NCI-H2029 (cell line): ENCODE measurements around the gene BACH2.

Experiments used
- DNase-seq: peaks from one replicate; lab custom pipeline; 2025; lab: John Stamatoyannopoulos, UW

Gene BACH2

GRCh38 chr6:89966913-89967312 lies 329.7 kb downstream of the BACH2 start:
- DNase-seq = no peak

GRCh38 chr6:89966228-89966544 lies 330.5 kb downstream of the BACH2 start:
- no peak for DNase-seq

DNA sequence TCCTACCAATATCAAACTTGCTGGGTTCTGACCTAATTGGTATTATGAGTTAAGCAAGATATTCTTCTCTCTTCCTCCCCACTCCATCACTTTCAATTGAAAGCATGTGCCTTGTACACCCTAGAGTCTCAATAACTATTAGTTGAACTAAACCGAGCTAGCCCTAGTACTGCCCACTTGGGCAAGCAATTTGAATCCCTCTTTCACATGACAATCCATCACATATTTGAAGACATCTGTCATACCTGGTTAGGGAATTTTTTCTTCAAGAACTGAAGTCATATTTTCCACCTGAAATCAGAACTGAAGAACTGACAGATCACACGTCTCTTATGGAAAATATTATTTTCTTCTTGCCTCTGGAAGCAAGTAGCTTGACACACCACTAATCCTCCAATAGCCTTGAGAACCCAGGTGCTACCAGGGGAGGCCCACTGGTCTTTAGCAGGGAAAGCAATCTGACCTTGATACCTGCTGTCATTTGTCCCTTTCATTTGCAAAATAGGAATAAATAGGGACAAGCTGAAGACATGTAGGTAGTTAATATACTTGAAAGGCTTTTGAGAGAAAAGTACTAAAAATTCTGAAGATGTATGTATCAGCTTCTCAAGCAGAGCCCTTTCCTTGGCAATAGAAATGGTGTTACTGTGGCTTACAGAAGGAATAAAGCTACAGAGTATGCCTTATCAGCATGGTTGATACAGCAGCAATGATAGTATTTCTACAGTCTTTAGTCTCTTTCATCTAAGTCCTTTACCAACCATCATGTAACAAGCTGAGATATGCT lies 331.0 kb downstream of the BACH2 start:
- DNase-seq = no peak

- no peak for DNase-seq
These were observed 333.3 kb downstream of the BACH2 start for GRCh38 chr6:89963391-89963790.

DNA sequence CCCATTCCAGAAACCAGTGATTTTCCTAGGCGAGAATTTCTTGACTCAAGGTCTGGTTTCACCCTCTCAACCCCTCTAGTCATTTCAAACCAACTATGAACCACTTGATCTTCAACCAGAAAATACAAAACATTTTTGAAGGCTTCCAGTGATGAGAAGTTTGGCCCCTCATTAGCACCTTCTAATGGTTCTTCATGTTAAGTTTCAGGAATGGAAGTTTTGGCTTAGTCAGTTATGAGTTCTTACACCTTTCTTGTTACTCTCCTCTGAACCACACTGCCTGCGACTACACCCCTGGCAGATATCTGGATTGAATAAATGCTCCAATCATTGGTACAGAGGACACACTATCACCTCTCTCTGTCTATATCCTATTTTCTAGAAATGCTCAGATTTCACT lies 335.2 kb downstream of the BACH2 start:
- no peak for DNase-seq

DNA sequence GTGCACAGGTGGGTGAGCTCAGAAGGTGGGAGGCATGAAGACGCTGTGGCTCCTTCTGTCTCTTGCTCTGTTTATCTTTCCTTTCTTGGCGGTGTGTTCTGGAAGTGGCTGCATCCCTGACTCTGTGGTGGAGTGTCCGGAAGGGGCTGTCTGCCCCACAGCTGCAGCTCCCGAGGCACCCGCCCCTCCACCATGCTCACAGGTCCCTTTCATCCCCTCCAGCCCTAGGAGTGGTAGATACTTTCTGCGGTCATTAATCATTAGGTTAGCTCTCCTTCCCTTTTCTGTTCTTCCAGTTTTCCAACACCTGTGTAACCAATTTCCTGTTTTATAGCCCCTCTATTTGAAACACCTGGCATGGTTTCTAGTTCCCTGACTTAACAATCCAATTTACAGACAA lies 336.8 kb downstream of the BACH2 start:
- DNase-seq = no peak

- DNase-seq = no peak
These were observed 340.5 kb downstream of the BACH2 start for GRCh38 chr6:89956182-89956581.

DNA sequence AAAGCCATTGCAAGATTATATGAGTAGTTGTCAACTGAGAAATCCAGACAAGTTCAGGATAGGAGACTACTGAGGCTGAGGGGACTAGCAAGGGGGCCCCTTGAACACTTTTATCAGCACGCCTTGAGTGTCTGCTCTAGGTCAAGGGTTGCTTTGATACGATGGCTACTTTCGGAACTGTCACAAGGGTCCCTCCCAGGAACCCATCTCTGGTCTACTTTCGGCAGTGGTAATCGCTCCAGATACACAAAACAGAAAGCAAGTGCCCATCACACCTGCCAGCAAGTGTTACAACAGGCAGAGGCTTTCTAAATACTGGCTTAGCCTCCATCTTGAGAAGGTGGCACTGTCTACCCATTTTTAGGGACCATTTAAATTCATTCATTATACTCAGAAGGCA lies 341.3 kb downstream of the BACH2 start:
- no peak for DNase-seq

DNA sequence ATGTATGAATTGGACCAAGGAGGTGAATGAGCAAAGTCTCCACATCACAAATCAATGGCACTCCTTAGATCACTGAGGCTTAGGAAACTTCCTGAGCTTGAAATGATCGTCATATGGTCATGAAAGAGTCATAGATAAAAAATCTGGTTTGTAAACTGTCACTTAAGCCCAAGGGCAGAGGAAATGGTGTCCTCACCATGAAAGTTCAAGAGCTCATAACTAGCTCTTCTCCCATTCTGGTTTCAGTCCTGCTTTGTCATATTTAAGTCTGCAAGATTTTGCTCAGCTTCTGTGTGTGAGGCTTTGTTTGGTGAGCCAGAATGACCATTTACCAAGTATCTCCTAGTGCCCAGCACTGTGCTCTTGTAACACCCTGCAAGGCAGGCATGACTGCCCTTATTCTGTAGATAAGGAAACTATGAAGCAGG lies 341.9 kb downstream of the BACH2 start:
- DNase-seq = no peak

- DNase-seq = no peak
These were observed 344.0 kb downstream of the BACH2 start for GRCh38 chr6:89952686-89953085.

- DNase-seq = no peak
These were observed 344.5 kb downstream of the BACH2 start for GRCh38 chr6:89952105-89952671.

GRCh38 chr6:89951574-89952104 lies 345.0 kb downstream of the BACH2 start:
- peak; percentile 33 for DNase-seq

GRCh38 chr6:89950879-89951391 lies 345.7 kb downstream of the BACH2 start:
- no peak for DNase-seq

DNA sequence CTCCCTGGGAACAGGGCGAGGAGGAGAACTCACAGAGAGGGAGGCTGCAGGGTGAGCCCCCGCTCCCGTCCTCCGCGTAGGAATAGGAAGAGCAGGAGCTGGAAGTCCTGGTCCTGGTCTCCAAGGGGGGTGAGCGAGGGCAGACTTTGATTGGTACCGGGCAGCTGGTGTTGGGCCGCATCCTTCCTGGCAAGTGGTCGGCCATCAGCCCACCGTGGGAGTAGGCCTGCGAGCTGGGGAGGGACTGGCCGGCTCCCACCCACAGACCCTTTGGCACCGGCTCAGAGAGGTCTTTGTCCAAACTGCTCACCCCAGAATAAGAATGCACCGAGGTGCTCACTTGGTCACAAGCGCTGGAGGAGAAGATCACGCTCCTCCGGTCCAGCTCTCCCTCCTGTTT lies 346.2 kb downstream of the BACH2 start:
- DNase-seq = no peak

- DNase-seq = no peak
These were observed 347.8 kb downstream of the BACH2 start for GRCh38 chr6:89948876-89949275.

GRCh38 chr6:89944826-89945407 lies 351.7 kb downstream of the BACH2 start:
- peak; percentile 3 for DNase-seq

DNA sequence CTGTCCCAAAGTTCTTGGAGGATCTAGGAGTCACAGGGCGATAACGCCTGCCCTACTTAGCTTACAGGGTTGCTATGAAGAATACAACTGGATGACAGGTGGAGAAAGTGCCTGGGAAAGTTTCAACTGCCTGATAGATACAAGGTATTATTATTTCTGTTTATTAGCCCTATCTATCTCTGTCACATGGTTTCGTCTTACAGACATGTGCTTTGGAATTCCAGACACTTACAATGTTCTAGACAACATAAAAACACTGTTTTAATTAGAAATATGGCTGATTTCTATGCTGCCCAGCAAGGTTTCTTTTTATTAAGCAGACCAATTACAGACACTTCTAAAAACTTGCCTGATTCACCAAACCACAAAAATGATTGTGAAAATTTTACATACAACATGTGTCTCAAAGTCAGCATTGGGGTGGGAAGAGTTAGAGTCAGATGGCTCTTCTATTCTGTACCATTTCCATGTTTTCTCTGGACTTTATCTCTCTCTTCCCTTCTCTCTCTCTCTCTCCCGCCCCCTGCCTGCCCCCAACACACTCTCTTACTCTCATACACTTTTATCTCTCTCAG lies 352.4 kb downstream of the BACH2 start:
- no peak for DNase-seq

DNA sequence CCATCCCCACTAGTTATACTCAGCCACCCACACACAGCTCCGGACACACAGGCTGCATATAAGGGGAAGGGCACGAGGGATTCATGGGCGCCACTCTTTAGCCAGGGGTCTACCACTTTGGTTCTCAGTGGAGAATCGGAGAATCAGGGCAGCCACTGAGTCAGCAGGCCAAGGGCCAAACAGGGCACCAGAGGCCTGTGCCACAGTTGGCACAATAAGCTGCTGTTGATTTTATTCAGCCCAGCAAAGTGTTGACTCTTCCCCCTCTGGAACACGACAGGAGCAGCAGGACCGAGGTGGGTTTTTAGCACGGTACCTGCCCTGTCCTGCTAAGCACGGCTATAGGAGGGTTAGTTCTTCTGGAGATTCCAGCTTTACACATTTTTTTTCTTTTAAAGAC lies 354.0 kb downstream of the BACH2 start:
- no peak for DNase-seq

- peak; percentile 43 for DNase-seq
These were observed 354.7 kb downstream of the BACH2 start for GRCh38 chr6:89941763-89942497.

DNA sequence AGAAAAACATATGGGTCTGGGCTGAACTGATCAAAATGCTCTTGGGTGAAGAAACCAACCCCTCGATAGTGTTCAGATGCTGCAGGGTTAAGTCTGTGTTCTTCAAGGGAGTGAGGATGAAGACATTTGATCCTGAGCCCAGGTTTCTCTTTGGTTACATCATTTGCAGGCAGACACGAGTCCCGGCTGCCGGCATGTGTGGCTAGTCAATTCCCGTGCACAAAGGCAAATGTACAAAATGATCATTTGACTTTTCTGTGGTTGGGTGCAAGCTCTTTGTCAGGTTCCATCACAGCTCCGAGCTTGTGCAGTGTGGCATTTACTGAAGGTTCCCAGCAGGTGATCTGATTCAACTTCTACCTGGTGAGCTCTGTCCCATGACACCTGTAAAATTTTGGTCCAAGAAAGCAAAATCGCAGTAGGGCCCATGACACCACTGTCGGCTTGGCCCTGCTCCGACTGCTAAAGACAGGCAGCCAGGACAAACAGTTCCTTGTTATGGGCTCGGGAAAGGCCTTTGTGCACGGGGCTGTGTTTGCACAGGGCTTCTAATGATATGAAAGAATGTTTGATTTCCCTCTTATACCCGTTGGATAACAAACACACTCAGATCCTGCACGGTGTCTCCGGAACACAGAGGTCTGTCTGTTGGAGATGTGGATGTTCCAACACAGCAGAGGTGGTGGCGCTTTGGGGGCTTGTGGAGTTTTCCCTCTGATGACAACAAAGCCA lies 355.4 kb downstream of the BACH2 start:
- DNase-seq = peak; percentile 92
